Placental epithelial cell (primary cell): Measurements from ENCODE around the gene KCNH1. TPM values are rescaled to one million over a fixed set of nuclear protein-coding genes. Genes with fewer than 3 reads are reported as not detected.

Experiments
- total RNA-seq: library from RNA; depleted of rRNA; stranded (reverse); fragments of >200 nt; gene quantifications from 2 replicates; pipeline ENCODE4 v1.2.3, GENCODE V29; 2012

The KCNH1 gene
- under 0.01 and 0.11 TPM in 2 replicates for total RNA-seq

GRCh38 chr1:211133836-211134669 lies at the start of gene KCNH1:
Gene KCNH1, minus strand, starts transcription at chr1:211134148. Its CDS starts 203 bp downstream, at chr1:211133945.

Other genes with a start within 250 kb of the KCNH1 start
- gene RCOR3, start 125.2 kb upstream of the KCNH1 start, total RNA-seq, result 30.9 and 45.9 TPM in 2 replicates
- gene TRAF5, start 192.7 kb upstream of the KCNH1 start, total RNA-seq, result 1.2 and 2.0 TPM in 2 replicates